Lower lobe of right lung (tissue), 2 donors: Measurements from ENCODE around the gene LORICRIN. TPM values are rescaled to one million over a fixed set of nuclear protein-coding genes. Genes with fewer than 3 reads are reported as not detected.

Source experiments
- ATAC-seq, 2 donors: fragments of 200-7000 bp; cut with Tn5 transposase; one replicate each; pipeline ENCODE4 v1.9.1; 2020 to 2022; ENCODE audit warnings: mild to moderate bottlenecking in 2 of 2, moderate library complexity in 2 of 2
- DNase-seq: peaks from one replicate; pipeline ENCODE4 v3.0.0-alpha.2; 2020
- H3K27ac ChIP-seq: fragments of 200-600 bp; one replicate; pipeline ENCODE4 v1.8.0; 2022
- H3K27me3 ChIP-seq: fragments of 200-600 bp; one replicate; pipeline ENCODE4 v1.8.0; 2022; ENCODE audit warnings: low read depth
- H3K36me3 ChIP-seq: fragments of 200-600 bp; one replicate; pipeline ENCODE4 v1.8.0; 2022; ENCODE audit warnings: mild to moderate bottlenecking
- H3K4me1 ChIP-seq: fragments of 200-600 bp; one replicate; pipeline ENCODE4 v1.8.0; 2022
- H3K4me3 ChIP-seq: fragments of 200-600 bp; one replicate; pipeline ENCODE4 v1.8.0; 2022; ENCODE audit warnings: mild to moderate bottlenecking
- H3K9me3 ChIP-seq: fragments of 200-600 bp; one replicate; pipeline ENCODE4 v1.8.0; 2022
- intact Hi-C: fragments of 100-400 bp; cut with DNase I; formaldehyde crosslinking; loops from one replicate; pipeline ENCODE4 v1.11.0; 2022
- total RNA-seq: library from RNA; stranded (reverse); fragmentation: NEBNext Ultra II Directional; extraction: Animal tissue kit (Norgen Biotek cat#: 25700); gene quantifications from one replicate; pipeline ENCODE4 v1.2.1, GENCODE V29; 2021
- TF ChIP-seq, protein P1 (sequence below): fragments of 200-600 bp; IDR thresholded peaks from one replicate; pipeline ENCODE4 v1.8.0; 2022; ENCODE audit warnings: antibody characterized with exemption, mild to moderate bottlenecking
- donor health status: DM: no; HTN: yes; CAD: no; lungs with severe emphysema.

Gene LORICRIN
- total RNA-seq, 1 donor from 2014 or later = not detected

DNA sequence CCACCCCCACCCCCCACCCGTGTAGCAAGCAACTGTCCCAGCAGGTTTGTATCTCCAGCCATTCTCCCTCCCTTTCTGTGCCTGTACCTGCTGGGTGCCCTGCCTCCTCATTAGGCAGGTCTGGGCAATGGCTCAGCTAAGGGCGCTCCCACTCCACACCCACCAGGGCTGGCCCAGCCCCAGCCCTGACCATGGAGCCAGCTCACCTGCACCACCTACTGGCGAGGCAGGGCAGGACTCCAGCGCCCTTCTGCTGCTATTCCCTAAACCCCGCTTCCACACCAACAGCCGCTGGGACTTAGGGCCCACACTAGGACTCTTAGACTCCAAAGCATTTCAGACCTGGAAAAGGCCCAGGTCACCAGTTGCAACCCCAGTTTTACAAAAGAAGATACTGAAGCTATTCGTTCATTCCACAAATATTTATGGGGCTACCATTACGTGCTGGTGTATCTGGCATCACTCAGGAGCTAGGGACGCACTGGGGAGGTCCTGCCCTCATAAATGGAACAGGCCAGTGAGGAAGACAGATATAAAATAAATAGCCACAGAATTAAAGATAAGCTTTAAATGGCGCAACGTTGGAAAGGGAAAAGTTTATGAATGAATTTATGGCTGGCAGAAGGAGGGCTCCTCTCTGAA lies 29.3 kb downstream of the LORICRIN start:
- TF ChIP-seq, protein P1, sequence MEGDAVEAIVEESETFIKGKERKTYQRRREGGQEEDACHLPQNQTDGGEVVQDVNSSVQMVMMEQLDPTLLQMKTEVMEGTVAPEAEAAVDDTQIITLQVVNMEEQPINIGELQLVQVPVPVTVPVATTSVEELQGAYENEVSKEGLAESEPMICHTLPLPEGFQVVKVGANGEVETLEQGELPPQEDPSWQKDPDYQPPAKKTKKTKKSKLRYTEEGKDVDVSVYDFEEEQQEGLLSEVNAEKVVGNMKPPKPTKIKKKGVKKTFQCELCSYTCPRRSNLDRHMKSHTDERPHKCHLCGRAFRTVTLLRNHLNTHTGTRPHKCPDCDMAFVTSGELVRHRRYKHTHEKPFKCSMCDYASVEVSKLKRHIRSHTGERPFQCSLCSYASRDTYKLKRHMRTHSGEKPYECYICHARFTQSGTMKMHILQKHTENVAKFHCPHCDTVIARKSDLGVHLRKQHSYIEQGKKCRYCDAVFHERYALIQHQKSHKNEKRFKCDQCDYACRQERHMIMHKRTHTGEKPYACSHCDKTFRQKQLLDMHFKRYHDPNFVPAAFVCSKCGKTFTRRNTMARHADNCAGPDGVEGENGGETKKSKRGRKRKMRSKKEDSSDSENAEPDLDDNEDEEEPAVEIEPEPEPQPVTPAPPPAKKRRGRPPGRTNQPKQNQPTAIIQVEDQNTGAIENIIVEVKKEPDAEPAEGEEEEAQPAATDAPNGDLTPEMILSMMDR = peak; percentile 34
- ATAC-seq (peak in 1 of 2 donors; percentile 56), DNase-seq (no peak)

DNA sequence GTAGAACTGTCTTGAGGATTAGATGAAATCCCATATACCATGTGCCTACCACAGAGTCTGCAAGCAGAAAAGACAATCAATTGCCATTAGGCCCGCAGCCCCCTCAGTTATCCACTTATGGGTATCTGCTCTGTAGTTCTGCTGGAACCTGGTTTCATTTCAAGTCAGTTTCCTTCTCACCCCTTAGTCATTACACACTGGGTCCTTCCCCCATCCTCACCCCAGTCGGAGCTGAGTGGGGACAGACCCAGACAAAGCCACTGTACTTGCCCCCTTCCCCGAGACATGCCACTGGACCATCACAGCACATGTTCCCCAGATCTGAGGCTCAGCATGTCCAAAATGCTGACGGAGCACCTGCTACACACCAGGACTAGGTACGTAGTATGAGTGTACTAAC lies 32.0 kb downstream of the LORICRIN start:
- Histone ChIP-seq H3K36me3 (no peaks in the 10 kb centered on the region), H3K27me3 (peaks cover 11% of the 10 kb centered on the region), H3K4me3 (no peak overlapping the region), H3K9me3 (no peaks in the 10 kb centered on the region), H3K27ac (no peak overlapping the region), H3K4me1 (no peaks in the 10 kb centered on the region)
- DNase-seq (no peak), ATAC-seq (no peak)
- TF ChIP-seq, protein P1 = no peak
- intact Hi-C loops = no loop called here

More for the DNA sequence above, 29.3 kb downstream of the LORICRIN start:
- H3K4me1 ChIP-seq = no peaks in the 10 kb centered on the region
- H3K36me3 ChIP-seq = no peaks in the 10 kb centered on the region
- no peak overlapping the region for H3K4me3 ChIP-seq
- no peak overlapping the region for H3K27ac ChIP-seq
- H3K9me3 ChIP-seq = no peaks in the 10 kb centered on the region
- intact Hi-C loops = no loop called here
- peaks cover 11% of the 10 kb centered on the region for H3K27me3 ChIP-seq

- DNase-seq = no peak
- TF ChIP-seq, protein P1 = no peak
- Histone ChIP-seq H3K4me3 (no peak overlapping the region), H3K36me3 (no peaks in the 10 kb centered on the region), H3K4me1 (no peaks in the 10 kb centered on the region), H3K27me3 (peaks cover 11% of the 10 kb centered on the region), H3K27ac (no peak overlapping the region), H3K9me3 (no peaks in the 10 kb centered on the region)
- intact Hi-C loops = no loop called here
- ATAC-seq = no peak
Observed at GRCh38 chr1:153292185-153292584, 32.7 kb downstream of the LORICRIN start.

DNA sequence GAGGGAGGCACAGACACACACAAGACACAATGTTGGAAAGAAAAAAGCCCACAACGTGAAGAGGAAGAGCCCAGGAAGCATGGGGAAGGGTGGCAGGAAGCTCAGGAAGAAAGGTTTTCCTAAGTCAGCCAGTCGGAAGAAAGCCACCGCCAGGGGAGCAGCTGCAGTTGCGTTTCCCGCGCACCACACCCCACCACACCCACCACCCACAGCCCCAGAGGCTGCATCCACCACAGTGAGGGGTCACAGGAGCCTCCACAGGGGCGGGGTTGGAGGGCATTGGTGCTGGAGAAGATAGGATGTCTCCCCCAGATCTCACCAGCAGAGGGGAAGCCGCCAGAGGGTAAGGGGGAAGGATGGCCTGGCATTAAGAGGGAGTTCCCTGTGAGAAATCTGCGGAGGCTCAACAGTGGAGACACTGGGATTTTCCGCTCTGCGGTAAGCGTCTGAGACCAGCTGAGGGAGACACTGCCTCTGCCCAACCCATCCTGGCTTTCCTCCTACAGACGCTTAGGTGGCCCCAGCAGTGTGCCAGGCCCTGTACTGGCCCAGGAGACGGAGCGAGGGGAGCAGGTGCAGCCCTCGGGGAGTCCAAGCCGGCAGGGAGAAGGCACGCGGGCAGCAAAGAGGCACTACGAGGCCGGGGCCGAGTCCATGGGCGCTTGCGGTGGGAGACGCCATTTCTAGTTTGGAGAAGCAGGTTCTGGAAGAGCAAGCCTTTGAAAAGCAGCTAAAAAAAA lies 33.4 kb downstream of the LORICRIN start:
- H3K27me3 ChIP-seq = peaks cover 11% of the 10 kb centered on the region
- no peak overlapping the region for H3K4me3 ChIP-seq
- H3K4me1 ChIP-seq = no peaks in the 10 kb centered on the region
- intact Hi-C loops = no loop called here
- DNase-seq (no peak), ATAC-seq (no peak)
- H3K9me3 ChIP-seq = no peaks in the 10 kb centered on the region
- no peaks in the 10 kb centered on the region for H3K36me3 ChIP-seq
- H3K27ac ChIP-seq = no peak overlapping the region
- TF ChIP-seq, protein P1 = no peak

- TF ChIP-seq, protein P1 = no peak
- Histone ChIP-seq H3K27ac (no peak overlapping the region), H3K4me1 (no peaks in the 10 kb centered on the region), H3K36me3 (no peaks in the 10 kb centered on the region), H3K27me3 (peaks cover 11% of the 10 kb centered on the region), H3K4me3 (no peak overlapping the region), H3K9me3 (no peaks in the 10 kb centered on the region)
- ATAC-seq (no peak), DNase-seq (no peak)
- intact Hi-C loops = no loop called here
Observed at GRCh38 chr1:153293480-153293775, 33.9 kb downstream of the LORICRIN start.
